DOHH2 (cell line): ENCODE measurements around the gene PNPLA7.
"Not testable (repeated sequence)": the region's sequence is repeated elsewhere in the genome, so short reads cannot be mapped to it uniquely, and the experiment has no call there.

Experiments
- H3F3A ChIP-seq: fragments of 200-600 bp; sonication (generic), shearing (Covaris generic); 2 replicates; pipeline ENCODE4 v1.6.0; 2016; ENCODE audit warnings: antibody characterized with exemption, mild to moderate bottlenecking; ENCODE audit not compliant: control insufficient read depth, insufficient read depth
- H3K27ac ChIP-seq: fragments of 200-600 bp; sonication (generic); 2 replicates; pipeline ENCODE4 v1.5.1; 2014; ENCODE audit warnings: low read depth, mild to moderate bottlenecking, low read length, moderate library complexity
- H3K27me3 ChIP-seq: fragments of 200-600 bp; sonication (generic); 2 replicates; pipeline ENCODE4 v1.6.1; 2014; ENCODE audit warnings: mild to moderate bottlenecking, low read length, mixed read lengths; ENCODE audit not compliant: control insufficient read depth
- H3K36me3 ChIP-seq: fragments of 200-600 bp; sonication (generic); 2 replicates; pipeline ENCODE4 v1.6.1; 2014; ENCODE audit warnings: mild to moderate bottlenecking, low read length, moderate library complexity, mixed read lengths; ENCODE audit not compliant: control insufficient read depth
- H3K4me1 ChIP-seq: fragments of 200-600 bp; sonication (generic); 2 replicates; pipeline ENCODE4 v1.6.1; 2014; ENCODE audit warnings: mild to moderate bottlenecking, low read length, mixed read lengths; ENCODE audit not compliant: control insufficient read depth
- H3K4me2 ChIP-seq: fragments of 200-600 bp; sonication (generic); 2 replicates; pipeline ENCODE4 v1.6.0; 2014; ENCODE audit warnings: mild to moderate bottlenecking, low read length, moderate library complexity
- H3K4me3 ChIP-seq: fragments of 200-600 bp; sonication (generic); 2 replicates; pipeline ENCODE4 v1.5.1; 2014; ENCODE audit warnings: mild to moderate bottlenecking, low read length, mixed read lengths
- H3K79me2 ChIP-seq: fragments of 200-600 bp; sonication (generic); 2 replicates; pipeline ENCODE4 v1.6.1; 2014; ENCODE audit warnings: mild to moderate bottlenecking, low read length, mixed read lengths; ENCODE audit not compliant: control insufficient read depth
- H3K9me2 ChIP-seq: fragments of 200-600 bp; sonication (generic); replicated peaks from 2 replicates; pipeline ENCODE4 v1.6.1; 2014; ENCODE audit warnings: mild to moderate bottlenecking, low read length, mixed read lengths; ENCODE audit not compliant: control insufficient read depth
- H3K9me3 ChIP-seq: fragments of 200-600 bp; sonication (generic); 2 replicates; pipeline ENCODE4 v1.6.1; 2014; ENCODE audit warnings: antibody characterized with exemption, low read length, mixed read lengths; ENCODE audit not compliant: control insufficient read depth, insufficient read depth
- H4K20me1 ChIP-seq: fragments of 200-600 bp; sonication (generic); 2 replicates; pipeline ENCODE4 v1.6.0; 2014; ENCODE audit warnings: low read depth, mild to moderate bottlenecking, antibody characterized with exemption, low read length, moderate library complexity; ENCODE audit not compliant: control insufficient read depth, insufficient read depth
- CTCF ChIP-seq: fragments of 200-600 bp; sonication (generic); IDR thresholded peaks from one replicate; pipeline ENCODE4 v1.5.1; 2014; ENCODE audit warnings: antibody characterized with exemption, mild to moderate bottlenecking, low read depth, low read length; ENCODE audit not compliant: poor library complexity, severe bottlenecking
- EZH2phosphoT487 ChIP-seq: fragments of 200-600 bp; sonication (generic); IDR thresholded peaks from 2 replicates; pipeline ENCODE4 v1.6.1; 2017; ENCODE audit warnings: borderline replicate concordance, mild to moderate bottlenecking, antibody characterized with exemption, low read length, moderate library complexity, mixed read lengths

Gene PNPLA7

GRCh38 chr9:137411645-137412380, 138.4 kb downstream of the PNPLA7 start:
- peaks cover 2% of the 10 kb centered on the region; the same call in 1 of the 2 replicates for H3F3A ChIP-seq
- H3K4me1 ChIP-seq, result peaks cover 62% of the 10 kb centered on the region
- H4K20me1 ChIP-seq, result peaks cover 4% of the 10 kb centered on the region; the same call in 1 of the 2 replicates
- no peak for TF ChIP-seq EZH2phosphoT487
- no peak for TF ChIP-seq CTCF
- H3K36me3 ChIP-seq, result no peaks in the 10 kb centered on the region; the same call in 1 of the 2 replicates
- H3K27me3 ChIP-seq, result peaks cover 11% of the 10 kb centered on the region
- no peaks in the 10 kb centered on the region for H3K9me2 ChIP-seq
- peak overlapping the region; percentile 52 for H3K4me3 ChIP-seq
- peaks cover 36% of the 10 kb centered on the region for H3K79me2 ChIP-seq
- H3K27ac ChIP-seq, result peak overlapping the region; percentile 76
- no peaks in the 10 kb centered on the region for H3K9me3 ChIP-seq
- H3K4me2 ChIP-seq, result peak overlapping the region; percentile 69

- Histone ChIP-seq H3K9me3 (no peaks in the 10 kb centered on the region), H3K27ac (no peak overlapping the region), H3K9me2 (no peaks in the 10 kb centered on the region), H4K20me1 (peaks cover 4% of the 10 kb centered on the region; the same call in 1 of the 2 replicates), H3K4me2 (peak overlapping the region; percentile 30), H3K79me2 (peaks cover 30% of the 10 kb centered on the region), H3K36me3 (no peaks in the 10 kb centered on the region; the same call in 1 of the 2 replicates), H3K27me3 (peaks cover 11% of the 10 kb centered on the region), H3K4me1 (peaks cover 62% of the 10 kb centered on the region), H3F3A (peaks cover 2% of the 10 kb centered on the region; the same call in 1 of the 2 replicates), H3K4me3 (peak overlapping the region; percentile 28; the same call in 1 of the 2 replicates)
- TF ChIP-seq CTCF (no peak), EZH2phosphoT487 (no peak)
Measured at GRCh38 chr9:137411260-137411644, 138.9 kb downstream of the PNPLA7 start.

GRCh38 chr9:137410891-137411249, 139.3 kb downstream of the PNPLA7 start:
- H3K4me3 ChIP-seq, result no peak overlapping the region

GRCh38 chr9:137410236-137410890, 139.8 kb downstream of the PNPLA7 start:
- not testable (repeated sequence) for H3K4me3 ChIP-seq, H3K36me3 ChIP-seq, H3K4me2 ChIP-seq, H3F3A ChIP-seq, H3K27ac ChIP-seq, H3K9me2 ChIP-seq, H3K9me3 ChIP-seq, H4K20me1 ChIP-seq
- Histone ChIP-seq H3K79me2 (peaks cover 21% of the 10 kb centered on the region), H3K4me1 (peaks cover 60% of the 10 kb centered on the region), H3K27me3 (peaks cover 11% of the 10 kb centered on the region)

More at GRCh38 chr9:137410891-137411249, 139.3 kb downstream of the PNPLA7 start:
- Histone ChIP-seq H3K36me3 (no peaks in the 10 kb centered on the region; the same call in 1 of the 2 replicates), H3K27me3 (peaks cover 11% of the 10 kb centered on the region), H3K4me1 (peaks cover 62% of the 10 kb centered on the region), H3K9me3 (no peaks in the 10 kb centered on the region), H4K20me1 (peaks cover 4% of the 10 kb centered on the region; the same call in 1 of the 2 replicates), H3F3A (peaks cover 2% of the 10 kb centered on the region; the same call in 1 of the 2 replicates), H3K9me2 (no peaks in the 10 kb centered on the region), H3K4me2 (peak overlapping the region; percentile 30; the same call in 1 of the 2 replicates), H3K79me2 (peaks cover 27% of the 10 kb centered on the region), H3K27ac (no peak overlapping the region)
- TF ChIP-seq CTCF (no peak), EZH2phosphoT487 (no peak)
